HepG2 (cell line): ENCODE results near the gene TBCD. TPM values are rescaled to one million over a fixed set of nuclear protein-coding genes. Genes with fewer than 3 reads are reported as not detected.

Experiments
- ARID5B ChIP-seq: IDR thresholded peaks from 2 replicates; pipeline ENCODE4 v1.4.0; 2020; ENCODE audit warnings: mild to moderate bottlenecking, missing genetic modification reagents
- ASH2L ChIP-seq: fragments of 300-600, 200-600 bp; sonication (generic); IDR thresholded peaks from 2 replicates; pipeline ENCODE4 v1.7.0; 2017; ENCODE audit warnings: low read depth, mild to moderate bottlenecking, moderate library complexity, mixed read lengths, low read length; ENCODE audit not compliant: insufficient read length
- ELF3 ChIP-seq: IDR thresholded peaks from 2 replicates; pipeline ENCODE4 v1.6.1; 2016; ENCODE audit warnings: missing genetic modification reagents, missing compliant biosample characterization
- GATAD2A ChIP-seq: IDR thresholded peaks from 2 replicates; pipeline ENCODE4 v1.6.1; 2016
- HOXA9 ChIP-seq: sonication (generic); formaldehyde crosslinking; IDR thresholded peaks from 2 replicates; pipeline ENCODE4 v1.8.1; 2022; ENCODE audit warnings: missing genetic modification reagents, mild to moderate bottlenecking, moderate library complexity, borderline replicate concordance
- PBX3 ChIP-seq: sonication (generic); formaldehyde crosslinking; IDR thresholded peaks from 2 replicates; pipeline ENCODE4 v1.8.1; 2023; ENCODE audit warnings: missing genetic modification reagents, inconsistent platforms, borderline replicate concordance
- PHF21A ChIP-seq: sonication (generic); formaldehyde crosslinking; IDR thresholded peaks from 2 replicates; pipeline ENCODE4 v1.5.0; 2020; ENCODE audit warnings: mild to moderate bottlenecking, missing genetic modification reagents
- RBM39 ChIP-seq: fragments of 200-400 bp; formaldehyde crosslinking; IDR thresholded peaks from one replicate; pipeline ENCODE4 v1.6.1; 2018; ENCODE audit warnings: antibody characterized with exemption, mild to moderate bottlenecking, low read depth, low read length; ENCODE audit not compliant: poor library complexity, severe bottlenecking
- SMC3 ChIP-seq: IDR thresholded peaks from 2 replicates; pipeline ENCODE4 v1.6.1; 2011; ENCODE audit warnings: low read length, improper control_type of control experiment
- SMYD3 ChIP-seq: sonication (generic); formaldehyde crosslinking; IDR thresholded peaks from 2 replicates; pipeline ENCODE4 v1.8.1; 2023; ENCODE audit warnings: mild to moderate bottlenecking, missing genetic modification reagents
- THAP11 ChIP-seq: IDR thresholded peaks from 2 replicates; pipeline ENCODE4 v1.6.1; 2016; ENCODE audit warnings: missing biosample characterization, missing genetic modification reagents
- ZNF747 ChIP-seq: sonication (generic); formaldehyde crosslinking; IDR thresholded peaks from 2 replicates; pipeline ENCODE4 v1.8.1; 2023; ENCODE audit warnings: missing genetic modification reagents, mild to moderate bottlenecking, borderline replicate concordance
- ZNF775 ChIP-seq: sonication (generic); formaldehyde crosslinking; IDR thresholded peaks from 2 replicates; pipeline ENCODE4 v1.4.0; 2020; ENCODE audit warnings: missing genetic modification reagents, mild to moderate bottlenecking, moderate library complexity, borderline replicate concordance
- ZNF891 ChIP-seq: sonication (generic); formaldehyde crosslinking; IDR thresholded peaks from 2 replicates; pipeline ENCODE4 v1.5.0; 2020; ENCODE audit warnings: mild to moderate bottlenecking, missing genetic modification reagents
- polyA plus RNA-seq, 8 experiments: library from polyadenylated mRNA; depleted of rRNA in 3 of 8; stranded (reverse) in 7 of 8; unstranded in 1 of 8; fragments of >200 nt; fragmentation: Illumina TruSeq in 4 of 8; extraction: Trizol in 4 of 8; gene quantifications; 2 replicates each; pipeline versions ENCODE4 v1.2.1 to v1.2.3, GENCODE V29; 2011 to 2016; ENCODE audit warnings: low read depth in 4 of 8, missing spikeins in 1 of 8, mixed read lengths in 1 of 8; ENCODE audit not compliant: insufficient read depth in 1 of 8
- total RNA-seq, 5 experiments: library from RNA; depleted of rRNA; stranded (reverse); fragments of >200 nt; fragmentation: Illumina TruSeq; extraction: Trizol; gene quantifications; 2 replicates each; pipeline ENCODE4 v1.2.3, GENCODE V29; 2016; ENCODE audit warnings: low read depth in 1 of 5
- TF ChIP-seq, protein P1 (sequence below): sonication (generic); formaldehyde crosslinking; IDR thresholded peaks from 2 replicates; pipeline ENCODE4 v1.5.0; 2020; ENCODE audit warnings: mild to moderate bottlenecking, missing genetic modification reagents, borderline replicate concordance

The TBCD gene
- total and polyA plus RNA-seq, 2 of the 13 experiments (the other 11 are each of a cell fraction or from before 2014, with no cell fraction given) = 33.9 to 54.8 TPM

GRCh38 chr17:82889496-82890338 is 137.9 kb downstream of the TBCD start (continued):
- TF ChIP-seq ZNF747 = no peak
- TF ChIP-seq SMC3 = 0 out of 2 replicates have a peak, but pooled peaks have one; percentile 18
- TF ChIP-seq ASH2L = peak; percentile 70
- TF ChIP-seq GATAD2A (CRISPR knock-in tag) = peak; percentile 44; the same call in 1 of the 2 replicates
- TF ChIP-seq ZNF891 (CRISPR knock-in tag) = peak; percentile 20; the same call in 1 of the 2 replicates
- TF ChIP-seq ZNF775 (CRISPR knock-in tag) = no peak
- peak; percentile 88 for TF ChIP-seq ARID5B (CRISPR knock-in tag)
- TF ChIP-seq RBM39 = no peak
- 0 out of 2 replicates have a peak, but pooled peaks have one; percentile 66 for TF ChIP-seq SMYD3 (CRISPR knock-in tag)
- TF ChIP-seq THAP11 (CRISPR knock-in tag) = 0 out of 2 replicates have a peak, but pooled peaks have one; percentile 35
- TF ChIP-seq, protein P1, sequence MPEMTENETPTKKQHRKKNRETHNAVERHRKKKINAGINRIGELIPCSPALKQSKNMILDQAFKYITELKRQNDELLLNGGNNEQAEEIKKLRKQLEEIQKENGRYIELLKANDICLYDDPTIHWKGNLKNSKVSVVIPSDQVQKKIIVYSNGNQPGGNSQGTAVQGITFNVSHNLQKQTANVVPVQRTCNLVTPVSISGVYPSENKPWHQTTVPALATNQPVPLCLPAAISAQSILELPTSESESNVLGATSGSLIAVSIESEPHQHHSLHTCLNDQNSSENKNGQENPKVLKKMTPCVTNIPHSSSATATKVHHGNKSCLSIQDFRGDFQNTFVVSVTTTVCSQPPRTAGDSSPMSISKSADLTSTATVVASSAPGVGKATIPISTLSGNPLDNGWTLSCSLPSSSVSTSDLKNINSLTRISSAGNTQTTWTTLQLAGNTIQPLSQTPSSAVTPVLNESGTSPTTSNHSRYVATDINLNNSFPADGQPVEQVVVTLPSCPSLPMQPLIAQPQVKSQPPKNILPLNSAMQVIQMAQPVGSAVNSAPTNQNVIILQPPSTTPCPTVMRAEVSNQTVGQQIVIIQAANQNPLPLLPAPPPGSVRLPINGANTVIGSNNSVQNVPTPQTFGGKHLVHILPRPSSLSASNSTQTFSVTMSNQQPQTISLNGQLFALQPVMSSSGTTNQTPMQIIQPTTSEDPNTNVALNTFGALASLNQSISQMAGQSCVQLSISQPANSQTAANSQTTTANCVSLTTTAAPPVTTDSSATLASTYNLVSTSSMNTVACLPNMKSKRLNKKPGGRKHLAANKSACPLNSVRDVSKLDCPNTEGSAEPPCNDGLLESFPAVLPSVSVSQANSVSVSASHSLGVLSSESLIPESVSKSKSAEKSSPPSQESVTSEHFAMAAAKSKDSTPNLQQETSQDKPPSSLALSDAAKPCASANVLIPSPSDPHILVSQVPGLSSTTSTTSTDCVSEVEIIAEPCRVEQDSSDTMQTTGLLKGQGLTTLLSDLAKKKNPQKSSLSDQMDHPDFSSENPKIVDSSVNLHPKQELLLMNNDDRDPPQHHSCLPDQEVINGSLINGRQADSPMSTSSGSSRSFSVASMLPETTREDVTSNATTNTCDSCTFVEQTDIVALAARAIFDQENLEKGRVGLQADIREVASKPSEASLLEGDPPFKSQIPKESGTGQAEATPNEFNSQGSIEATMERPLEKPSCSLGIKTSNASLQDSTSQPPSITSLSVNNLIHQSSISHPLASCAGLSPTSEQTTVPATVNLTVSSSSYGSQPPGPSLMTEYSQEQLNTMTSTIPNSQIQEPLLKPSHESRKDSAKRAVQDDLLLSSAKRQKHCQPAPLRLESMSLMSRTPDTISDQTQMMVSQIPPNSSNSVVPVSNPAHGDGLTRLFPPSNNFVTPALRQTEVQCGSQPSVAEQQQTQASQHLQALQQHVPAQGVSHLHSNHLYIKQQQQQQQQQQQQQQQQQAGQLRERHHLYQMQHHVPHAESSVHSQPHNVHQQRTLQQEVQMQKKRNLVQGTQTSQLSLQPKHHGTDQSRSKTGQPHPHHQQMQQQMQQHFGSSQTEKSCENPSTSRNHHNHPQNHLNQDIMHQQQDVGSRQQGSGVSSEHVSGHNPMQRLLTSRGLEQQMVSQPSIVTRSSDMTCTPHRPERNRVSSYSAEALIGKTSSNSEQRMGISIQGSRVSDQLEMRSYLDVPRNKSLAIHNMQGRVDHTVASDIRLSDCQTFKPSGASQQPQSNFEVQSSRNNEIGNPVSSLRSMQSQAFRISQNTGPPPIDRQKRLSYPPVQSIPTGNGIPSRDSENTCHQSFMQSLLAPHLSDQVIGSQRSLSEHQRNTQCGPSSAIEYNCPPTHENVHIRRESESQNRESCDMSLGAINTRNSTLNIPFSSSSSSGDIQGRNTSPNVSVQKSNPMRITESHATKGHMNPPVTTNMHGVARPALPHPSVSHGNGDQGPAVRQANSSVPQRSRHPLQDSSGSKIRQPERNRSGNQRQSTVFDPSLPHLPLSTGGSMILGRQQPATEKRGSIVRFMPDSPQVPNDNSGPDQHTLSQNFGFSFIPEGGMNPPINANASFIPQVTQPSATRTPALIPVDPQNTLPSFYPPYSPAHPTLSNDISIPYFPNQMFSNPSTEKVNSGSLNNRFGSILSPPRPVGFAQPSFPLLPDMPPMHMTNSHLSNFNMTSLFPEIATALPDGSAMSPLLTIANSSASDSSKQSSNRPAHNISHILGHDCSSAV = no peak
- TF ChIP-seq PBX3 (CRISPR knock-in tag) = no peak
- no peak for TF ChIP-seq HOXA9
- peak; percentile 71 for TF ChIP-seq PHF21A (CRISPR knock-in tag)
- peak; percentile 86 for TF ChIP-seq ELF3 (CRISPR knock-in tag)
